DND-41 (cell line): ENCODE data around the gene TTBK2.

ENCODE experiments used
- EZH2 ChIP-seq: IDR thresholded peaks from 3 replicates; pipeline ENCODE4 v1.6.1; 2012; ENCODE audit warnings: borderline replicate concordance, low read depth, mild to moderate bottlenecking, moderate library complexity, low read length, inconsistent platforms; ENCODE audit not compliant: severe bottlenecking
- TF ChIP-seq, protein P1 (sequence below): IDR thresholded peaks from 2 replicates; pipeline ENCODE4 v1.5.1; 2012; ENCODE audit warnings: borderline replicate concordance, low read length, moderate library complexity, mild to moderate bottlenecking; ENCODE audit not compliant: poor library complexity, severe bottlenecking; ENCODE audit errors: extremely low read depth

GRCh38 chr15:42728560-42728959 lies 192.0 kb downstream of the TTBK2 start:
- TF ChIP-seq EZH2 = no peak
- TF ChIP-seq, protein P1, sequence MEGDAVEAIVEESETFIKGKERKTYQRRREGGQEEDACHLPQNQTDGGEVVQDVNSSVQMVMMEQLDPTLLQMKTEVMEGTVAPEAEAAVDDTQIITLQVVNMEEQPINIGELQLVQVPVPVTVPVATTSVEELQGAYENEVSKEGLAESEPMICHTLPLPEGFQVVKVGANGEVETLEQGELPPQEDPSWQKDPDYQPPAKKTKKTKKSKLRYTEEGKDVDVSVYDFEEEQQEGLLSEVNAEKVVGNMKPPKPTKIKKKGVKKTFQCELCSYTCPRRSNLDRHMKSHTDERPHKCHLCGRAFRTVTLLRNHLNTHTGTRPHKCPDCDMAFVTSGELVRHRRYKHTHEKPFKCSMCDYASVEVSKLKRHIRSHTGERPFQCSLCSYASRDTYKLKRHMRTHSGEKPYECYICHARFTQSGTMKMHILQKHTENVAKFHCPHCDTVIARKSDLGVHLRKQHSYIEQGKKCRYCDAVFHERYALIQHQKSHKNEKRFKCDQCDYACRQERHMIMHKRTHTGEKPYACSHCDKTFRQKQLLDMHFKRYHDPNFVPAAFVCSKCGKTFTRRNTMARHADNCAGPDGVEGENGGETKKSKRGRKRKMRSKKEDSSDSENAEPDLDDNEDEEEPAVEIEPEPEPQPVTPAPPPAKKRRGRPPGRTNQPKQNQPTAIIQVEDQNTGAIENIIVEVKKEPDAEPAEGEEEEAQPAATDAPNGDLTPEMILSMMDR = no peak
